Hepatocyte (in vitro differentiated cells): Measurements from ENCODE around the gene MAG.

Experiments
- EZH2 ChIP-seq: fragments of 200-600 bp; sonication (generic); IDR thresholded peaks from 2 replicates; pipeline ENCODE4 v1.6.1; 2016; ENCODE audit warnings: antibody characterized with exemption, mild to moderate bottlenecking, borderline replicate concordance
- TF ChIP-seq, protein P1 (sequence below): fragments of 200-600 bp; sonication (generic); IDR thresholded peaks from 2 replicates; pipeline ENCODE4 v1.5.1; 2016; ENCODE audit warnings: antibody characterized with exemption, mild to moderate bottlenecking; ENCODE audit not compliant: poor library complexity

GRCh38 chr19:35267818-35268535 lies 24.0 kb upstream of the MAG start:
- TF ChIP-seq, protein P1, sequence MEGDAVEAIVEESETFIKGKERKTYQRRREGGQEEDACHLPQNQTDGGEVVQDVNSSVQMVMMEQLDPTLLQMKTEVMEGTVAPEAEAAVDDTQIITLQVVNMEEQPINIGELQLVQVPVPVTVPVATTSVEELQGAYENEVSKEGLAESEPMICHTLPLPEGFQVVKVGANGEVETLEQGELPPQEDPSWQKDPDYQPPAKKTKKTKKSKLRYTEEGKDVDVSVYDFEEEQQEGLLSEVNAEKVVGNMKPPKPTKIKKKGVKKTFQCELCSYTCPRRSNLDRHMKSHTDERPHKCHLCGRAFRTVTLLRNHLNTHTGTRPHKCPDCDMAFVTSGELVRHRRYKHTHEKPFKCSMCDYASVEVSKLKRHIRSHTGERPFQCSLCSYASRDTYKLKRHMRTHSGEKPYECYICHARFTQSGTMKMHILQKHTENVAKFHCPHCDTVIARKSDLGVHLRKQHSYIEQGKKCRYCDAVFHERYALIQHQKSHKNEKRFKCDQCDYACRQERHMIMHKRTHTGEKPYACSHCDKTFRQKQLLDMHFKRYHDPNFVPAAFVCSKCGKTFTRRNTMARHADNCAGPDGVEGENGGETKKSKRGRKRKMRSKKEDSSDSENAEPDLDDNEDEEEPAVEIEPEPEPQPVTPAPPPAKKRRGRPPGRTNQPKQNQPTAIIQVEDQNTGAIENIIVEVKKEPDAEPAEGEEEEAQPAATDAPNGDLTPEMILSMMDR = no peak
- no peak for TF ChIP-seq EZH2
